H1 (cell line): ENCODE data around the gene CTIF. TPM values are rescaled to one million over a fixed set of nuclear protein-coding genes. Genes with fewer than 3 reads are reported as not detected.

Experiments
- CTCF ChIA-PET: fragments of 300-600 bp; sonication (Branson Sonifier 250); formaldehyde crosslinking; loops from one replicate; lab custom pipeline; 2021; ENCODE audit not compliant: partially characterized antibody; lab: Charles Lee
- POLR2A ChIA-PET: fragments of 300-600 bp; sonication (Branson Sonifier 250); formaldehyde crosslinking; loops from one replicate; lab custom pipeline; 2021; ENCODE audit warnings: inconsistent platforms; ENCODE audit not compliant: partially characterized antibody; lab: Charles Lee
- DNase-seq, 2 experiments: peaks; one replicate each; pipeline versions ENCODE4 v3.0.0 to v3.0.0-alpha.2; 2010 to 2022; ENCODE audit warnings: low spot score in 2 of 2, low read depth in 1 of 2, mixed read lengths in 1 of 2
- FAIRE-seq: peaks from 2 replicates; lab custom pipeline; 2011; peaks lifted over from hg19 to GRCh38; lab: Jason Lieb, UNC
- H2AFZ ChIP-seq: 2 replicates; pipeline ENCODE4 v1.8.1; 2012; ENCODE audit warnings: low read length, inconsistent platforms
- H2AK5ac ChIP-seq: 2 replicates; pipeline ENCODE4 v1.6.1; 2013; ENCODE audit warnings: low read depth, low read length
- H2BK120ac ChIP-seq: replicated peaks from 2 replicates; pipeline ENCODE3; 2013; ENCODE audit warnings: low read depth, low read length, inconsistent platforms
- H2BK12ac ChIP-seq: 2 replicates; pipeline ENCODE4 v1.6.1; 2013; ENCODE audit warnings: low read depth, low read length
- H2BK15ac ChIP-seq: 2 replicates; pipeline ENCODE4 v1.6.1; 2013; ENCODE audit warnings: low read length
- H2BK20ac ChIP-seq: 2 replicates; pipeline ENCODE4 v1.6.1; 2013; ENCODE audit warnings: low read length
- H2BK5ac ChIP-seq: 2 replicates; pipeline ENCODE4 v1.6.1; 2013; ENCODE audit warnings: low read depth, low read length
- H3K14ac ChIP-seq: 2 replicates; pipeline ENCODE4 v1.6.1; 2013; ENCODE audit warnings: inconsistent platforms; ENCODE audit not compliant: insufficient read length
- H3K18ac ChIP-seq: 2 replicates; pipeline ENCODE4 v1.6.1; 2013; ENCODE audit warnings: low read length; ENCODE audit errors: extremely low read depth
- H3K23ac ChIP-seq: 2 replicates; pipeline ENCODE4 v1.6.1; 2013; ENCODE audit warnings: inconsistent platforms; ENCODE audit not compliant: insufficient read length
- H3K23me2 ChIP-seq: 2 replicates; pipeline ENCODE4 v1.6.1; 2013; ENCODE audit warnings: low read depth, low read length
- H3K27ac ChIP-seq: 2 replicates; pipeline ENCODE4 v1.6.1; 2011; ENCODE audit warnings: low read depth, low read length, inconsistent platforms
- H3K27me3 ChIP-seq, 4 experiments: replicated peaks in 1 of 4; 1 replicate in 1 of 4; 2 replicates in 3 of 4; pipeline versions ENCODE4 v1.6.1 to v1.8.1; 2011 to 2013; ENCODE audit warnings: low read length in 3 of 4, mild to moderate bottlenecking in 3 of 4, inconsistent platforms in 2 of 4, mixed read lengths in 2 of 4, moderate library complexity in 1 of 4; ENCODE audit not compliant: control insufficient read depth in 3 of 4, insufficient read depth in 3 of 4; ENCODE audit errors: extremely low read depth in 1 of 4
- H3K36me3 ChIP-seq, 4 experiments: 2 replicates each; pipeline versions ENCODE4 v1.6.1 to v1.8.1; 2011 to 2013; ENCODE audit warnings: mild to moderate bottlenecking in 4 of 4, low read length in 3 of 4, moderate library complexity in 2 of 4, control low read depth in 1 of 4, inconsistent platforms in 1 of 4; ENCODE audit not compliant: insufficient read depth in 4 of 4, control insufficient read depth in 2 of 4
- H3K4ac ChIP-seq: replicated peaks from 2 replicates; pipeline ENCODE3; 2013; ENCODE audit warnings: low read length, low read depth, mixed read lengths, inconsistent platforms; ENCODE audit not compliant: insufficient read length
- H3K4me1 ChIP-seq, 4 experiments: replicated peaks in 1 of 4; 1 replicate in 1 of 4; 2 replicates in 3 of 4; pipeline versions ENCODE4 v1.6.1 to v1.8.1; 2011 to 2013; ENCODE audit warnings: low read length in 3 of 4, inconsistent platforms in 2 of 4, mixed read lengths in 1 of 4; ENCODE audit not compliant: insufficient read depth in 4 of 4, control insufficient read depth in 3 of 4
- H3K4me2 ChIP-seq, 2 experiments: 2 replicates each; pipeline versions ENCODE4 v1.6.1 to v1.8.1; 2011 to 2013; ENCODE audit warnings: low read depth in 2 of 2, low read length in 2 of 2, control low read depth in 1 of 2, inconsistent platforms in 1 of 2, mild to moderate bottlenecking in 1 of 2; ENCODE audit not compliant: insufficient read depth in 1 of 2
- H3K4me3 ChIP-seq, 4 experiments: fragments of 200-600, 300-600 bp in 1 of 4; sonication (generic), shearing (Covaris generic), sonication (Bioruptor Twin) in 1 of 4; 2 replicates each; pipeline versions ENCODE4 v1.5.1 to v1.8.1; 2011 to 2016; ENCODE audit warnings: low read length in 4 of 4, low read depth in 3 of 4, control low read depth in 2 of 4, inconsistent platforms in 2 of 4, mild to moderate bottlenecking in 2 of 4, mixed read lengths in 1 of 4, moderate library complexity in 1 of 4; ENCODE audit not compliant: insufficient read depth in 2 of 4; ENCODE audit errors: extremely low read depth in 1 of 4
- H3K56ac ChIP-seq: replicated peaks from 2 replicates; pipeline ENCODE3; 2013; ENCODE audit warnings: low read depth, mild to moderate bottlenecking, mixed read lengths, low read length, inconsistent platforms; ENCODE audit not compliant: insufficient read length
- H3K79me1 ChIP-seq: 2 replicates; pipeline ENCODE4 v1.6.1; 2013; ENCODE audit warnings: low read depth, low read length, control low read depth
- H3K79me2 ChIP-seq, 2 experiments: 2 replicates each; pipeline versions ENCODE4 v1.6.1 to v1.8.1; 2012 to 2013; ENCODE audit warnings: low read length in 2 of 2, mild to moderate bottlenecking in 2 of 2, inconsistent platforms in 1 of 2; ENCODE audit not compliant: insufficient read depth in 2 of 2, control insufficient read depth in 1 of 2
- H3K9ac ChIP-seq, 4 experiments: replicated peaks in 1 of 4; 1 replicate in 1 of 4; 2 replicates in 3 of 4; pipeline versions ENCODE4 v1.6.1 to v1.8.1; 2011 to 2013; ENCODE audit warnings: low read depth in 3 of 4, low read length in 3 of 4, control low read depth in 2 of 4, mild to moderate bottlenecking in 2 of 4, moderate library complexity in 2 of 4, inconsistent platforms in 1 of 4; ENCODE audit errors: extremely low read depth in 1 of 4
- H3K9me3 ChIP-seq, 2 experiments: 2 replicates each; pipeline versions ENCODE4 v1.6.1 to v1.8.1; 2012 to 2013; ENCODE audit warnings: mild to moderate bottlenecking in 2 of 2, moderate library complexity in 2 of 2, control low read depth in 1 of 2, inconsistent platforms in 1 of 2, low read depth in 1 of 2, low read length in 1 of 2, mixed read lengths in 1 of 2; ENCODE audit not compliant: insufficient read depth in 2 of 2
- H4K20me1 ChIP-seq, 2 experiments: replicated peaks in 1 of 2; 2 replicates each; pipeline versions ENCODE3 to v1.8.1; 2011 to 2013; ENCODE audit warnings: inconsistent platforms in 2 of 2, low read length in 2 of 2, mild to moderate bottlenecking in 1 of 2; ENCODE audit not compliant: insufficient read depth in 2 of 2, control insufficient read depth in 1 of 2
- H4K5ac ChIP-seq: 2 replicates; pipeline ENCODE4 v1.6.1; 2013; ENCODE audit warnings: low read length, low read depth, mixed read lengths, inconsistent platforms; ENCODE audit not compliant: insufficient read length
- H4K8ac ChIP-seq: 2 replicates; pipeline ENCODE4 v1.8.0; 2013; ENCODE audit warnings: mild to moderate bottlenecking, moderate library complexity, low read length, inconsistent platforms; ENCODE audit not compliant: insufficient read depth; ENCODE audit errors: extremely low read depth
- H4K91ac ChIP-seq: replicated peaks from 2 replicates; pipeline ENCODE3; 2013; ENCODE audit warnings: low read length, mixed read lengths, inconsistent platforms; ENCODE audit not compliant: insufficient read length
- ASH2L ChIP-seq: fragments of 200-600, 300-600 bp; sonication (generic); IDR thresholded peaks from one replicate; pipeline ENCODE4 v1.7.1; 2017; ENCODE audit warnings: low read length
- EGR1 ChIP-seq: IDR thresholded peaks from 2 replicates; pipeline ENCODE4 v1.6.1; 2011; ENCODE audit warnings: low read depth, low read length, borderline replicate concordance
- EP300 ChIP-seq, 2 experiments: IDR thresholded peaks; 1 replicate in 1 of 2; 2 replicates in 1 of 2; pipeline ENCODE4 v1.6.1; 2011 to 2012; ENCODE audit warnings: low read depth in 2 of 2, low read length in 2 of 2, mild to moderate bottlenecking in 2 of 2, borderline replicate concordance in 1 of 2, inconsistent platforms in 1 of 2, moderate library complexity in 1 of 2
- EZH2 ChIP-seq: fragments of 200-600 bp; sonication (generic); IDR thresholded peaks from 2 replicates; pipeline ENCODE4 v1.7.1; 2012; ENCODE audit warnings: low read depth, mild to moderate bottlenecking, moderate library complexity, low read length, inconsistent platforms; ENCODE audit not compliant: severe bottlenecking
- FOSL1 ChIP-seq: IDR thresholded peaks from 2 replicates; pipeline ENCODE4 v1.6.1; 2011; ENCODE audit warnings: mild to moderate bottlenecking, low read depth, low read length, moderate library complexity; ENCODE audit not compliant: insufficient read depth
- KDM1A ChIP-seq: fragments of 200-600, 300-600 bp; sonication (generic); IDR thresholded peaks from 2 replicates; pipeline ENCODE4 v1.7.1; 2016; ENCODE audit warnings: mild to moderate bottlenecking, low read length, borderline replicate concordance
- SIN3A ChIP-seq, 2 experiments: IDR thresholded peaks in 1 of 2; conservative IDR thresholded peaks in 1 of 2; 2 replicates each; pipeline ENCODE4 v1.6.1; 2011 to 2012; ENCODE audit warnings: low read length in 2 of 2, improper control_type of control experiment in 1 of 2, low read depth in 1 of 2, mild to moderate bottlenecking in 1 of 2
- SUZ12 ChIP-seq: fragments of 200-600 bp; sonication (generic); IDR thresholded peaks from 2 replicates; pipeline ENCODE4 v1.6.1; 2012; ENCODE audit warnings: mild to moderate bottlenecking, inconsistent platforms, low read length, moderate library complexity, mixed read lengths
- TCF12 ChIP-seq: IDR thresholded peaks from 2 replicates; pipeline ENCODE4 v1.6.1; 2011; ENCODE audit warnings: low read depth, mild to moderate bottlenecking, low read length
- ZNF274 ChIP-seq: IDR thresholded peaks from 2 replicates; pipeline ENCODE4 v1.7.0; 2012; ENCODE audit warnings: low read length, borderline replicate concordance; ENCODE audit errors: extremely low read depth
- WGBS, 2 experiments: shearing (Covaris generic) in 1 of 2; methylation state at CpG; one replicate each; pipeline versions ENCODE4 v1.1.6 to v1.1.7; 2013 to 2015; ENCODE audit warnings: low lambda C conversion rate in 2 of 2, mixed read lengths in 2 of 2, inconsistent platforms in 1 of 2, low coverage in 1 of 2, missing lambda C conversion rate in 1 of 2; ENCODE audit not compliant: insufficient replicate concordance in 2 of 2, insufficient coverage in 1 of 2, insufficient read length in 1 of 2; ENCODE audit errors: extremely low coverage in 1 of 2, missing lambda C conversion rate in 1 of 2; 5-methylcytosine and 5-hydroxymethylcytosine counted together
- polyA plus RNA-seq, 7 experiments: library from polyadenylated mRNA; depleted of rRNA in 3 of 7; stranded (reverse) in 5 of 7; unstranded in 2 of 7; fragments of >200 nt in 5 of 7; fragments of 200-250 nt in 2 of 7; gene quantifications; 1 replicate in 5 of 7; 2 replicates in 1 of 7; 4 replicates in 1 of 7; pipeline versions ENCODE4 v1.2.1 to v1.2.3, GENCODE V29; 2011 to 2013; ENCODE audit warnings: missing spikeins in 2 of 7, mixed read lengths in 2 of 7
- total RNA-seq: library from RNA; stranded (reverse); fragmentation: NEBNext Ultra II Directional; extraction: Animal tissue kit (Norgen Biotek cat#: 25700); gene quantifications from 2 replicates; pipeline ENCODE4 v1.2.1, GENCODE V29; 2021
- TF ChIP-seq, protein P1 (sequence below): IDR thresholded peaks from 2 replicates; pipeline ENCODE4 v1.6.1; 2012; ENCODE audit warnings: inconsistent platforms
- TF ChIP-seq, protein P2 (sequence below): IDR thresholded peaks from 2 replicates; pipeline ENCODE4 v1.6.1; 2012; ENCODE audit warnings: inconsistent platforms

Gene CTIF
- total and polyA plus RNA-seq, 2 of the 8 experiments (the other 6 are each of a cell fraction or from before 2014, with no cell fraction given), result 9.0 to 17.8 TPM

DNA sequence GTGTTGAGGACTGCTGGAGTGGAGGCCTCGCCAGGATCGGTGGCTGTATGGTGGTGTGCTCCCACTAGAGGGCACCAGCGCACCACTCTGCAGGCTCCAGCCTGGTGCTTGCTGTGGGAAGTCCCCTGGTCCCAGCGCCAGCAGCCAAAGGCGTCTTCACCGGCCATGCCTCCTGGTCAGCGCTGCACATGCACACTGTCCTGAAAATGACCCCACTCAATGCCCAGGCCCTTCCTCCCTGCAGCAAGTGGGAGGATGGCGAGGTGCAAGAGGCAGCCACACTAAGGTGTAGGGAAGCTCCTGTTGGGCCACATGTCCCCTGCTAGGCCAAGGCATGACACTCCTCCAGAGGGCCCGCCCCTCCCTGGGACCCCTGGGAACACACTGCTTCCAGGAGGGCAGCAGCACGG, 136.5 kb downstream of the CTIF start:
- no peak overlapping the region for H3K9ac ChIP-seq
- no peak overlapping the region for H2BK15ac ChIP-seq
- WGBS, 2 experiments, result 30% methylated on average over 10 of the region's 10 CpGs; no CpG with 5 or more reads in 1 of the 2 experiments
- no peaks in the 10 kb centered on the region for H3K79me1 ChIP-seq
- peak overlapping the region; percentile 20; the same call in 1 of the 2 replicates for H2BK5ac ChIP-seq
- no peak overlapping the region for H4K91ac ChIP-seq
- 0 out of 2 replicates have a peak overlapping the region, but pooled peaks have one; percentile 62 for H3K18ac ChIP-seq
- H3K4me1 ChIP-seq, result peaks cover 0 to 3% (median under 1%) of the 10 kb centered on the region in 4 experiments; a peak in 2 of 7 replicates
- no peak overlapping the region; the same call in 1 of the 2 replicates for H2BK12ac ChIP-seq
- no peaks in the 10 kb centered on the region for H4K20me1 ChIP-seq
- no peak overlapping the region for H2BK120ac ChIP-seq
- H3K36me3 ChIP-seq, result peaks cover 0 to 8% (median 3%) of the 10 kb centered on the region in 4 experiments; a peak in 4 of 8 replicates
- H3K14ac ChIP-seq, result no peak overlapping the region
- ChIA-PET POLR2A (no interaction called here), CTCF (interaction anchor here (0.6 to 4.3 kb wide), 24 partner anchors 9 to 776 kb away, joined by 3 to 27 read pairs (median 4); no protein-coding TSS in a partner anchor)
- no peak overlapping the region for H2BK20ac ChIP-seq
- no peak overlapping the region for H3K56ac ChIP-seq
- no peak overlapping the region for H4K8ac ChIP-seq
- no peak overlapping the region for H2AFZ ChIP-seq
- no peak for FAIRE-seq
- H3K9me3 ChIP-seq, result peaks cover 5 to 7% of the 10 kb centered on the region in 2 experiments; a peak in 2 of 4 replicates
- no peak overlapping the region for H3K4ac ChIP-seq
- H4K5ac ChIP-seq, result peak overlapping the region; percentile 26
- no peak overlapping the region for H3K27ac ChIP-seq
- H3K23me2 ChIP-seq, result no peaks in the 10 kb centered on the region
- H3K79me2 ChIP-seq, result no peaks in the 10 kb centered on the region
- no peak overlapping the region for H3K23ac ChIP-seq
- no peak overlapping the region for H3K4me3 ChIP-seq
- H3K27me3 ChIP-seq, result no peaks in the 10 kb centered on the region
- H2AK5ac ChIP-seq, result no peak overlapping the region
- peak overlapping the region in 1 of 2 experiments; percentile 44; a peak in 2 of 4 replicates for H3K4me2 ChIP-seq
- peak; percentile 72 to 97 for DNase-seq
- TF ChIP-seq TCF12 (no peak), EP300 (IDR thresholded peaks at IDR 0.05; ENCODE audit: borderline replicate concordance in 1 of 2, low read depth in 2 of 2, low read length in 2 of 2) (no peak), SIN3A (conservative IDR thresholded peaks at IDR 0.05 in 1 of 2, IDR thresholded peaks at IDR 0.05 in 1 of 2; ENCODE audit: low read depth in 1 of 2, low read length in 2 of 2) (no peak), FOSL1 (no peak), KDM1A (no peak), ZNF274 (no peak), SUZ12 (no peak), EZH2 (no peak), EGR1 (no peak), ASH2L (no peak)
- TF ChIP-seq, protein P1, sequence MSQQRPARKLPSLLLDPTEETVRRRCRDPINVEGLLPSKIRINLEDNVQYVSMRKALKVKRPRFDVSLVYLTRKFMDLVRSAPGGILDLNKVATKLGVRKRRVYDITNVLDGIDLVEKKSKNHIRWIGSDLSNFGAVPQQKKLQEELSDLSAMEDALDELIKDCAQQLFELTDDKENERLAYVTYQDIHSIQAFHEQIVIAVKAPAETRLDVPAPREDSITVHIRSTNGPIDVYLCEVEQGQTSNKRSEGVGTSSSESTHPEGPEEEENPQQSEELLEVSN, result no peak
- TF ChIP-seq, protein P2, sequence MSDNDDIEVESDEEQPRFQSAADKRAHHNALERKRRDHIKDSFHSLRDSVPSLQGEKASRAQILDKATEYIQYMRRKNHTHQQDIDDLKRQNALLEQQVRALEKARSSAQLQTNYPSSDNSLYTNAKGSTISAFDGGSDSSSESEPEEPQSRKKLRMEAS, result peak; percentile 45; the same call in 1 of the 2 replicates
